Fibroblast of skin of scalp (primary cell): ENCODE measurements around the gene POLDIP3.
"Not testable (repeated sequence)": the region's sequence is repeated elsewhere in the genome, so short reads cannot be mapped to it uniquely, and the experiment has no call there.

Source experiments
- DNase-seq: peaks from one replicate; pipeline ENCODE4 v3.0.0-alpha.2; 2013

The POLDIP3 gene

DNA sequence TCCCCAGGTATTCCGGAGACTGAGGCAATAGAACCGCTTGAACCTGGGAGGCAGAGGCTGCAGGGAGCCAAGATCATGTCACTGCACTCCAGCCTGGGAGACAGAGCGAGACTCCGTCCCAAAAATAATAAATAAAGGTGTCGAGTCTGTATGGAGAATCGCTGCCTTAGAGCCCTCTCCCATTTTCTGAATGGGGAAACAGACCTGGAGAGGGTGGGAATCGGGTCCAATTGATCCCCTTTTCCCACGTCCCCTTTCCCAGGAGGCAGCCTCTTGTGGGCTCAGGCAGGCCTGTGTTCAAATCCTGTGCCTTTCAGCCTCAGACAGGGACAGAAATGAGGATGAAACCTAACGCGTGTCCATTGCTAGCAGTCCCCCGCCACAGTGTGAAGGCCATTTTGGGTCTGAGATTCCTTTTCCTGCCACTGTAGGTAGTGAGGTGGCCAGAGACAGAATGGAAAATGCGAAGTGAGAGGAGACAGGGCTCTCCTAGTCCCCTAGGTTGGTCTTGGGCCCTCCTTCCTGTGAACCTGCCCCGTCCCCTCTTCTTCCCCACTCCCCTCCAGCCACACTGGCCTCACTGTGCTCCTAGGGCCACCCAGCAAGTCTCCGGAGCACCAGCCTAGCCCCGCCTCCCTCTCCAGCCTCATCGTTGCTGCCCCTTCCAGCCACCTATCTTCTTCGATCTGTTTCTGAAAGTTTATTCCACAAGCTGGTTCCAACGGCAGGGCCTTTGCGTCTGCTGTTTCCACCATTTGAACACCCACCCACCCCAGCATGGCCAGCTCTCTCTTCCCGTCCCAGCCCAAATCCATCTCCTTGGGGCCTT is 2.7 kb upstream of the POLDIP3 start:
- DNase-seq, result no peak

DNA sequence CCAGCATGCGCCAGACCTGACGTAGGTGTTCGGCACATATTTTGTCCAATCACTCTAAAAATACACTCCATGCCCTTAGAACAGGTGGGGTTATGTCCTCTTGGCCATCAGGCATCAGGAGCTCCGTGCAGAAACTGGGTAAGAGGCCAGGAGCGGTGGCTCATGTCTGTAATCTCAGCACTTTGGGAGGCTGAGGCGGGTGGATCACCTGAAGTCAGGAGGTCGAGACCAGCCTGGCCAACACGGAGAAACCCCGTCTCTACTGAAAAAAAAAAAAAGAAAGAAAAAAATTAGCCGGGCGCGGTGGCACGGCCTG is 1.1 kb upstream of the POLDIP3 start:
- DNase-seq, result not testable (repeated sequence)

DNA sequence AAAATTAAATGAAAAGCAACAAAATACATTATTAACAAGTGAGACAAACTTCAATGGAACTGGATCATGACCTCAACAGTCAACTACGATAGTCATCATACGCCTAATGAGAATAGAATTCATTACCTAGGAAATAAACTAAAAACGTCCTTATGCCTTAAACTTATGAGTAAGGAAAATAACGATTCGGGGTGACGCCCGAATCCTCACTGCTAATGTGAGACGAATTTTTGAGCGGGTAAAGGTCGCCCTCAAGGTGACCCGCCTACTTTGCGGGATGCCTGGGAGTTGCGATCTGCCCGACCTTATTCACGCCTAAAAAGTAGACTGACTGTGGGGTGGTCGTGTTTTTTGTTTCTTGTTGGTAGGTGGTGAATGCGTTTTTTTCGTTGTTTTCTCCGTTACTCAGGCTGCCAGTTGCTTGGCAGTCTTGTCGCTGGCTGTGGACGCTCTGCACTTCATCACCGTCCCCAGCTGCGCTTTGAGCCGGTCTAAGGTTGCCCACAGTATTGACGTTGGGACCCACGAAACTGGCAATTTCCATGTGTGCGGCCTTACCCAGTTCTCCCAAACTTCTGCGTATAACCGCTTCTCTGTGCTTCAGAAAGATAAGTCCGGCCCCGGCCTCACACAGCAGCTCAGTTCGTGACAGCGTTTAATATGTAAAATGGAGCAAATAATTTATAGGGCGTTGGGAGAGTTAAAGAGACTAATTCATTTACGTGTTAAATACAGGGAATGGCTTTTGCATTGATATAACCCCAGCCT is 593 bp upstream of the POLDIP3 start:
- peak; percentile 100 for DNase-seq

DNA sequence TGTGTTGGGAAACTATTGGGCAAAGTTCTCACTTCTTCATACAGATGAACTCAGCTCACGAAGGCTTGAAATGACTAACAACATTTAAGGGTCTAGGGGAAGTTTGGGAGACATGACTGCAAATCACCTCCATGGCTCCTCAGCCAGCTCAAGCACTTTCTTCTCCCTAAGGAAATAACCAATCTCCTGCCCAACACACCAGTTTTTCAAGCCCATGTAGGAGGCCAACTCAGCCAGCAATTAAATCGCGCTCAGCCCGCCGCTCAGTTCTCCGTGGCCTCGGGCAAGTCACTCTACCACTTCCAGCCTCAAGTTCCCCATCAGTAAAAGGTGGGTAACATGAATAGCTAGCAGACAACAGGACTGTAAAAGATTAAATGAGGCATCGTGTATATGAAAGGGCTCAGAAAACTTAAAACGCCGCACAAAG is 796 bp downstream of the POLDIP3 start:
- no peak for DNase-seq

DNA sequence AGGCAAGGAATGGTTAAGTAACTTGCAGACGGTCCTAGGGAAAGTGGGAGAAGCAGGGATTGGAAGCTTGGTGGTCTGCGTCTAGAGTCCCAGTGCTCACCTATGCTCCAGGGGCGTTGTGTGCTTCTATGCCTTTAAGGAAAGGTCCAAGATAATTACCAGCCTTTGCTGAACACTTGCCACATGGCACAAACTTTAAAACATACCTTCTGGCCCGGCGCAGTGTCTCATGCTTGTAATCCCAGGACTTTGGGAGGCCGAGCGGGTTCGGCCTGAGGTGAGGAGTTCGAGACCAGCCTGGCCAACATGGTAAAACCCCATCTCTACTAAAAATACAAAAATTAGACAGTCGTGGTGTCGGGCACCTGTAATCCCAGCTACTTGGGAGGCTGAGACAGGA is 2.3 kb downstream of the POLDIP3 start:
- no peak for DNase-seq

DNA sequence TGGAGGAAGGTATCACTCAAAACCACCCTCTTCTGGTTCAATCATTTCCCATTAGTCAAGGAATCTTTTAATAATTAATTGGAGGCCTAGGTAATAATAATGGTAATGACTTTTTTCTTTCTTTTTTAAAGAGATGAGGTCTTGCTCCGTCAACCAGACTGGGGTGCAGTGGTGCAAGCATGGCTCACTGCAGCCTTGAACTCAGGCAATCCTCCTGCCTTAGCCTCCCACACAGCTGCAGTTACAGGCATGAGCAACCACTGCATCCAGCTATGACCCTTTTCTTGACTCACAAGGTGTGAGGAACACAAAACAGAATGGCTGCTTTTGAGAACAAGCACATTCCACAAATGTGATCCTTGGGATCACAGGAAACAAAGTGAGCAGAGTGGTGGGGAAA is 3.6 kb downstream of the POLDIP3 start:
- DNase-seq, result no peak

DNA sequence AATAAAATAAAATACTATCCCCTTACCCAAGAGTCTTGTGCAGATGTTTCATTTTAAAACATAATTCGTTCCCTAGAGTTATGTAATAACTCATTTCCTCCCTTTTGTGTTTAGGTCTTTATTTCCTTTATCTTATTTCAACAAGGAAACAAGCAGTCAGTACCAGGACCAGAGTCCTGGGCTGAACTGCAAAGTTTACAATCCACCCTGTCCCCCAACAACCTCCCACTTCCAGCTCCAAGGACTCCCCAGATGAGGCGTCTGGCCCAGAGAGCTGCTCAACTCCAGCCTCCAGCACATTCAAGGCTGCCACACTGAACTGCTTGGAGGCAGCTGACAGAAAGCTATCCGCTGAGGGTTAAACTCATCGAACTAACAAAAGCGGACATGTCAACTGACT is 4.5 kb downstream of the POLDIP3 start:
- no peak for DNase-seq

DNA sequence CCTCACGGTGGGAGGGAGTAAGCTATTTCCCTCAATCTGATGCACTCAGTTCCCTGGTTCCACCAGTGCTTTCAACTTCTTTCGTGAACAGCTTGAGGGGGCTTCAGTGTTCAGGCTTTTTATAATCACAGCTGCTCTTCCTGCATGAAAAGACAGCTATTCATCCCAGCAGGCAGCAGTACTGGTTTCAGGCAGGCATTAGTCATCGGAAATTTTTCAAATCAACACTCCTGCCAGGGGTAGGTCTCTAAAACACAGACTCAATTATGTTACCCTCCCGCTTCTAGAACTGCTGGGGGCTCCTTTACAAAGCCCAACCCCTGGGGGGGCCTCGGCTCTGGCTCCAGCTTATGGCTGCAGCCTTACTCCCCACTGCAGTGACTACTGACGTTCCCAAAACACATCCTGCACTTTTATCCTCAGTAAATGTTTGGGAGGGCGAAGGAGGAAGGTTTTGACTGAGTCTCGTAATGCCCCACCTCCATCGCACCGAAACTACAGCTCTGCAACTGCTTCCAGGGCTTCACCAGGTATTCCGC is 5.8 kb downstream of the POLDIP3 start:
- DNase-seq, result peak; percentile 78

DNA sequence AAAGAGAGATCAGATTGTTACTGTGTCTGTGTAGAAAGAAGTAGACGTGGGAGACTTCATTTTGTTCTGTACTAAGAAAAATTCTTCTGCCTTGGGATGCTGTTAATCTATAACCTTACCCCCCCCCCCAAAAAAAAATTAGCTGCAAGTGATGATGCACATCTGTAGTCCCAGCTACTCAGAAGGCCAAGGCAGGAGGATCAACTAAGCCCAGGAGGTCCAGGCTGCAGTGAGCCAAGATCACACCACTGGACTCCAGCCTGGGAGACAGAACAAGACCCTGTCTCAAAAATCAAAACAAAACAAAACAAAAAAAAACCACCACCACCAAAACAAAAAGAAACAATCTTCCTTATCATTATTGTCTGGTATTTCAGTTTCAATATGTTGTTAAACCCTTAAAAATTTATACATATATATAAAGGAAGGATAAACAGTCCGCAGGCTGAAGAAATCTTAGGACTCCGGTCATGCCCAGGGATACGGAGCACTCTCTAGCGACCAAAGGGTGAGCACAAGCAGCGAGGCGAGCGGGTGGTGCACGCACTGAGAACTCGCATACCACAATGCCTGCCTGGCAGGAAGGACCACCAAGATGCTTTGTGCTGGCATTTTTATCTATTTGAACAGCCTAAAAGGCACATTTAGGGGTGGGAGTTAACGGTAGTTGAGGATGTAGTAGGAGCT is 6.4 kb downstream of the POLDIP3 start:
- DNase-seq, result no peak

DNA sequence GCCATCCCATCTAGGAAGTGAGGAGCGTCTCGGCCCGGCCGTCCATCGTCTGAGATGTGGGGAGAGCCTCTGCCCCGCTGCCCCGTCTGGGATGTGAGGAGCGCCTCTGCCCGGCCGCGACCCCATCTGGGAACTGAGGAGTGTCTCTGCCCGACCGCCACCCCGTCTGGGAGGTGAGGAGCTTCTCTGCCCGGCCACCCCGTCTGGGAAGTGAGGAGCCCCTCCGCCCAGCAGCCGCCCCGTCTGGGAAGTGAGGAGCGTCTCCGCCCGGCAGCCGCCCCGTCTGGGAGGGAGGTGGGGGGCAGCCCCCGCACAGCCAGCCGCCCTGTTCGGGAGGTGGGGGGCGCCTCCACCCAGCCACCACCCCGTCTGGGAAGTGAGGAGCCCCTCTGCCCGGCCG is 7.0 kb downstream of the POLDIP3 start:
- DNase-seq, result not testable (repeated sequence)

DNA sequence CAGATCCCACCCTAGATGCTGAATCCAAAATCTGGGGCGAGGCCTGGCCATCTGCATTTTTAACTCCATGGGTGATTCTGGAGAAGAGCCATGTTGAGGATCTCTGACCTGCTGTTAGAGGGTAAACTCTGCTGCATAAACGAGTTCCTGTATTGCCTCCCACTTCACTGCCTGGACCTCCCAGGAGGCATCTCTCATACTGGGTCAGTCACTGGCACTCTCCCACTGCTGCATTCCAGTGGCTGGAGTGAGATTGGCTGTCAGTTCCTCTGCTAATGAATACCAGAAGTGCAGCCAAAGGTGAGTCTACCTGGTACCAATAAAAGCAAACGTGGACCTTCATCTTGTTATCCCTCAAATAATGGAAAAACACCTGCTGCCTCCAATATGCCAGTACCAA is 10.3 kb downstream of the POLDIP3 start:
- peak; percentile 54 for DNase-seq

DNA sequence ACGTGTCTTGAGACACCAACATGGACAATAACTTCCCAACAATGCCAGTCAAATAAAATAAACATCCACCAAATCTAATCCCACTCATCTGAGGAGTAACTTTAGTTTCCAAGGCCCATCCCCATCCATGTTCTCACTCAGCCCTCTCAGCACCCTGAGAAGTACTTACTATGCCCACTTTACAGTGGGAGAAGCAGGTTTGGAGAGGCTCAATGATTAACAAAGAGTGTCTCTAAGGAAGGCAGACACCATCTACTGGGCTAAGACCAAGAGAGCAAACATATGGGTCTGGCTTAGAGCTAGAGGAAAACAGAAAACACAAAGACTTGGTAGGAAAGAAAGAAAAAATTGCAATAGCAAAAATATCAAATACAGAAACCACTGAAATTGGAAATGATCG is 11.3 kb downstream of the POLDIP3 start:
- no peak for DNase-seq

DNA sequence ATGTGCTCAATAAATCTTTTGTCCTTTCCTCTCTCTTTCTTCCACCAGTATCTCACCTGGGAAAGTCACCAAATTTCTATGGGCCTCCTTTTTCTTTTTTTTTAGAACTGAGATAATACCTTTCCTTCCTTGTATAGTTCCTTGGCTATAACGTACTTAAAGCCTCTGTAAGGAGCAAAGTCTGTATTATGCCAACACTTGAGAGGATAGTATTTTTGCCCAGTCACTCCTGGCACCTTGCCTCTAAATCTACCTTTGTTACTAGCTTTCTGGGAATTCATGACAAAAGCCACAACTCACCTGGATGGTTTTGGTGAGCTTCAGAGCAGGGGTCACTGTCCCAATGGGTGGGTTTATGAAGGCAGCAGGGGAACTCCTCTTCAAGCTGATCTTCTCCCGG is 12.2 kb downstream of the POLDIP3 start:
- DNase-seq, result no peak

DNA sequence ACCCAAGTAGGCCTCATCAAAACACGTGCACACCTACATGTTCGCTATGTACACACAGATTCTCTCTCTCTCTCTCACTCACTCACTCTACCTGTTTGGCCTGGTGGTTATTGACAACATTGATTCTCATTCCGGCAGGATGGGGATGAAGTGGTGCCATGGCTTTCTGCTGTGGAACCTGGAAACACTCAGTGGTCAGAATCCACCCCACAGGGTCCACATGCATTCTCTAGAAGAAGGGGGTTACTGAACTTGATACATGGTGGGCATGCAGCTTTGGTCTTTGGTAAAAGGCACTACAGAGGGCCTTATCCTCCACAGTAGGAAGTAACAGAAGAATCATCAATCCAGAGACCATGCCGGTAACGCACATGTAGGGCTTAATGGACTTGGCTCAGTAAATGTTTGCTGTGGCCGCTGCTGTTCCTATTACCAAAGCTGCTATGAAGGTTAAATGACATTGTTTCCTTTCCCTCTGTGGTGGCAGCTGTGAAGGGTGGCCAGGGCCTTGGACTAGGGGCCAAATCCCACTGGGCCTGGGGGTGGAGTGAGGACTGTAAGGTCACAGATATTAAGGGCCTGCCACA is 12.7 kb downstream of the POLDIP3 start:
- no peak for DNase-seq

DNA sequence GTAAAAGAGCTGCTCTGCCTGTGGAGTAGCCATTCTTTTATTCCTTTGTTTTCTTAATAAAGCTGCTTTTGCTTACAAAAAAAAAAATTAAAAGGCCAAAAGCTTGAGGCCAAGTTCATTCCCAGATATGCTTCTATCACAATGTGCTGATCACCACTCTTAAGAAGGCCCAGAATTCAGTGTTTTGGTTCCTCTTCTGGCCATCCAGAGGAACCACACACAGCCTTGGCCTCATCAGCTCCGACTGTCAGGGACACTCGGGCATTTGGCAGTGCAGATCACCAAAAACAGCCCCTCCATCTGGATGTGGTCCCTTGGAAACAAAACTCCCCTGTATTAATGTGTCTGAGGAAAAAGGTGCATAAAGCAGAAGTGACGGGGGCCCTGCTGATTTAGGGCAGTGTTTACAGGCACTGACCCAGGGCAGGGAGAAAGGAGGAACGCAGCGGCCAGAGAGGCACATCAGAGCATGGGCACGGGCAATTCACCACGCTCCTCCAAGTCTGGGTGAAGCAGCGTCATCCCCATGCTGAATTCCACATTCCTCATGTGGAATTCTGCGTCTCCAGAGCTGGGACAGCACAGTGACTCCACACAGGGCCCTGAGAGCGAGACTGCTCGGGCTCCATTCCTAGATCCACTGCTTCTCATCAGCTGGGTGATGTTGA is 17.7 kb downstream of the POLDIP3 start:
- DNase-seq, result no peak

DNA sequence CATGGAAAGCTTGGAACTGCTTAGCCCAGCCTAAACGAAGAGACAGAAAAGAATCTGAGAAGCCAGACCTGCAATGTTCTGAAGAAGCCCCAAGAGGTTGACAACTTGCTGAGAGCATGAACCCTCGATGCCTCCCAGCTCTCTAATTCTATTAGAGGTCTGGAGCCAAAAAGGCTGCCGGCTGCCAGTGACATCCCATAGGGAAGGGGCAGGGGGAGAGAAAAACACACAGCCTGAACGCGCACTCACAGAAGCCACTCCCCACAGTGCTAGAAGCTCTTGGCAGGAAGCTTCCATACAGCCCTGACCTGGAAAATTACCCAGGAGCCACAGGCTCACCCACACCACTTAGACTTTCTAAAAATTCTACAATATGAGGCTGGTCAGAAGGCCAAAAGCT is 18.3 kb downstream of the POLDIP3 start:
- no peak for DNase-seq

DNA sequence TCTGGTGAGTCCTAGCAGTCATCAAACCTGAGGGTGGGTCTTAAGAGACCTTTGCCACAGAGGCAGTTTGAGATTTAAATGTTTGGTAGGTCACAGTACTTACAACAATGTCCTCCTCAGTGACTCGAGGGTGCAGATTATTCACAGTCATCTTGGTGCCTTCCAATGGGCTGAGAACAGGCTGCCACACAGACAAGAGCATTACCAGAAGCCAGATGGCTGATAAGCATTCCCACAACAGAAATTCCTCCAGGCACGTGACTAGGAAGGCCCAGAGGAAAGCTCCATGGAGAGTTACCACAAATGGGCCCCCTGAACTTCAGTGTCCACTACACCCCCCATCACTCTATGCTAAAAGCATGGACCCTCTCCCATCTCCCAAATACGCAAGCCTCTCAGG is 19.2 kb downstream of the POLDIP3 start:
- no peak for DNase-seq

DNA sequence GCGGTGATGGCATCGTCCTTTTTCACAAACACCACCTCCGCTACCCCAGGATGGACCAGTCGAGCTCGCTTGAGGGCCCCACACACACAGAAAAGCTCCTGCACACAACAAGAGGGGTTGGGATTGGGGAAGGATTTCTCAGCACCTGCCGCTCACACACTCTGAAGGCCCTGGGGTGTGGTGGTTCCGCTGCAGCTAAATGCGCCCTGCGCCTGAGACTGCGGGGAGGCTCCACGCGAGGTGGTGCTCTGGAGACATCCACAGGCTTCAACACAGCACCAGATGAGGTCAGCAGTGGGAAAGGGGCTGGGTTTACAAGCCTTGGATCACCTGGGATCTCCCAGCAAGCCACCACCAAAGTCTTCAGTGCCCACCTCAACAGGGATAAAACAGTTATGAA is 22.7 kb downstream of the POLDIP3 start:
- DNase-seq, result no peak

DNA sequence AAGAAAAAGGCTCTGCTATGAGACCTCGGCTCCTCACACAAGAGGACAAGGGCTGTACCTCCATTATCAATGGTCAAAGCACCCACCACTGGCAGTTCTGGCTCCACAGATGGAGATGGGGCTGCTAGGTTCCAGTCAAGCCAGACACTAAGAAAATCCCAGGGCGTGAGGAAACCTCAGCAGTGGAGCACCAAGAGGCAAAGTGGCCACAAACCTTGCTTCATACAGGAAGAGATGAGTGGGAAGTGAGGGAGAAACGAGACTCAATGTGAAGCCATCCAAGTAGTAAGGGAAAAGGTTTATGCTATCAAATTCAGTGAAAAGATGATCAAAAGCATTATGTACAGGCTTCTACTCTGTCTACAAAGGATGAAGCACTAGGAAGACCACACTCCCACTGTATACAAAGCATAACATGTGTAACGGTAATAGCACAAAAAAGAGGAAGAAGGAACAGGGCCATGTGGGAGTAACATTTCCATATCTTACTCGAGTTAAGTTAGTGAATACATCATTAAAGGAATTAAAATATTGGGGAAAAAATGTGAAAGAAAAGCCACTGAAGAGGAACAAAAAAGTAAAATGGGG is 27.0 kb downstream of the POLDIP3 start:
- no peak for DNase-seq

DNA sequence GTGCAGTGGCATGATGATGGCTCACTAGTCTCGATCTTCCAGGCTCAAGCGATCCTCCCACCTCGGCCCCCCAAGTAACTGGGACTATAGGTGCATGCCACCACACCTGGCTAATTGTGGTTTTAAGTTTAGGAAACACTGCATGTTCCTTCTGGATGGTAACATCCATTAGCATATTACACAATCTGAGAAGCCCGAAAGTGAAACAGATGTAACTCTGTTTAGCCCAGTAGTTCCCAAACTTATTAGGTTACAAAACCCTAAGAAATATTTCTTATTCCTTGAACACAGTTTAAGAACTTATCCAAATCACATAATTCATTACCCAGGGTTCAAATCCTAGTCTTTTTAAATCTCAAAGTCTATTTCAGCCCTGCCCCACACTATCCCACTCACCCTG is 28.3 kb downstream of the POLDIP3 start:
- DNase-seq, result no peak

DNA sequence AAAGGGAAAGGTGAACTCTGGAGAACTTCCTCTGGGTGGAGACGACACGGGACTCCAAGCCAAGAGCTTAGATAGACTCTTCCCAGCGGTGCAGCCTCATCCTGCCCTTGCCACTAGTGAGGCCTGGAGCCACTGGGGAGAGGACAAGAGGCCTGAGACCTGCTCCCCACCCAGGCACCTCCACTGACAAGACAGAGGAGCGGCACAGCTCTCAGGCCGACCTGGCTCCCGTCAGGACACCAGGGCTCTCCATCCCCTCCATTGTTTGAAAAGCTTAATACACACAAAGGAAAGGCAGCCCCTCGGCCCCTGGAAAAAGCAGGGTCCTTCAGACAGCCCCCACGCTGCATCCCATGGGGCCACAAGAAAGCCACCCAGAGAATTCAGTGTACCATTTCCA is 29.6 kb downstream of the POLDIP3 start:
- no peak for DNase-seq

DNA sequence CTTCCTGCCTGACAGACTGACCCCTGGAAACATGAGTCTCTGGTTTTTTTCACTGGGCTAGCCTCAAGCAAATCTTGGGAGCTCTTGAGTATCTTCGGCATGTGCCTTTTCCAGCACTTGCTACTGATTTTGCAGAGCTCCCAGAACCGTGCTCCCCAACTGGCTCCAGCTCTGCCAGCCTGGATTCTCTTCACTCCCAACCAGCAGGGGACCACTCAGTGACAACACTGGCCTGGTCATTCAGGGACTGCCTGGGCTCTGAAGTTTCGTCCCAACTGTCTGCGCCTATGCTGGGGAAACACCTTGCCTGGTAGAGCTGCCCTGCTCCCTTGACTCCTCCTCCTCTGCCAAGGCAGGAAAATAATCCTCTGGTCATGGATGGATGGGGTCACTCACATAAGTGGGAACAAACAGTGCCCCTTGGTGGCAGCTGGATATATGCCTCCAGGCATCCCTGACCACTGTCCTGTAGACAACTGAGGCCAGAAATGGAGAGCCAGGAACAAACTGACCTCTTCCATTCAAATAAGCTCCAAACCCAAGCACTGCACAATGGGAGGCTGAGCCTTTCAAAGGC is 30.2 kb downstream of the POLDIP3 start:
- no peak for DNase-seq
